ENCODE measurements around the gene LRMDA. TPM values are rescaled to one million over a fixed set of nuclear protein-coding genes. Genes with fewer than 3 reads are reported as not detected.

Gene LRMDA
- total RNA-seq, 1 experiment from 2014 or later: not detected

DNA sequence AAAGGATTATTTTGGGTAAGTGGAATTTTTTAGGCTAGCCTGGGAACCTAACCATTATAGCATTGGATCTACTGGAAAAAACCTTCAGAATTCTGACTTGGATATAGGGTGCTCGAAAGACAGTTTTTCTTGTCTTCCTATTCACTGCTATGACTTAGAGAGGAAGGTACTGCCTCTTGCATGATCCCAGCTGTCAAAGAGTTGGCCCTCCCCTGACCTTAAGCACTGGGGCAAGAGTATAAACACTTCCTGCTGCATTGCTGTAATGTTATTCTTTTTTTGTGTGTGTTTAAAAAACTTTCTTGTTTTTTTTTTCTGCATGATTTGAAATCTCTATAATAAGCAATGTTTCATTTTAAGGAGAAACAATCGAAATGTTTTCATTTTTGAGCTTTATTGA is 113.0 kb downstream of the LRMDA start:
- Histone ChIP-seq H3K4me3 (ENCODE audit: insufficient read depth, low read depth, low read length) (no peak overlapping the region), H3K27me3 (ENCODE audit: control insufficient read depth, insufficient read depth, low read length) (no peaks in the 10 kb centered on the region), H3K36me3 (replicated peaks; ENCODE audit: control insufficient read depth, insufficient read depth, low read length) (no peaks in the 10 kb centered on the region)
- DNase-seq: no peak

DNA sequence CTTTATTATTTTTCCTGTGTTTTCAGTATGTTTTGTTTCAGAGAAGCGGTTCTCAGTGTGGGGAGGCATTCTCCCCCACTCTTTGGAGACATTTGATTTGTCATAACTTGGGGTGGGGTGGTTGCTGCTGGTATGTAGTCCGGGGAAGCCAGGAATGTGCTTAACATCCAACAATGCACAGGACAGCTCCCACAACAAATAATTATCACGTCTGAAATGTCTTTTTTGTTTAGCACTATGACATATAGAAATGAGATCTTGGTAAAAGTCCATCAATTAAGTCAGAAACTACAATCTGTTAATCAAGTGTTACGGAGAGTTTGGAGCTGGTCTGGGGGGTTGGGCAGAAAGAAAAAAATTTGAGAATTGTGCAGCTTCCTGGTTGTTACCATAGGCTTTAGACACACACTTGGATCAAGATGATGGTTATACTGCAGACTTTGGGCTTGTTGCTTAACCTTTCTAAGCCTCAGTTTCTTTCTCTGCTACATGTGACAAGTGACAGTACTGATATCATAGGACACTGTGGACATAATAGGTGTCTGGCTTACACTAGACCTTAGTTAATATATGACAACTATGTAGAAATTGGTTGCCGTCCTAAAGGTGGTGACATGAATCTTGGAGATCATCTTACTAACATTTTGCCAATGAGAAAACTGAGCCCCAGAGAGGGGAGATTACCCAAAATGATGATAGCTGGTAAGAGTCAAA is 113.7 kb downstream of the LRMDA start:
- Histone ChIP-seq H3K27me3 (ENCODE audit: control insufficient read depth, insufficient read depth, low read length) (no peaks in the 10 kb centered on the region), H3K36me3 (replicated peaks; ENCODE audit: control insufficient read depth, insufficient read depth, low read length) (no peaks in the 10 kb centered on the region), H3K4me3 (ENCODE audit: insufficient read depth, low read depth, low read length) (no peak overlapping the region)
- DNase-seq: no peak

DNA sequence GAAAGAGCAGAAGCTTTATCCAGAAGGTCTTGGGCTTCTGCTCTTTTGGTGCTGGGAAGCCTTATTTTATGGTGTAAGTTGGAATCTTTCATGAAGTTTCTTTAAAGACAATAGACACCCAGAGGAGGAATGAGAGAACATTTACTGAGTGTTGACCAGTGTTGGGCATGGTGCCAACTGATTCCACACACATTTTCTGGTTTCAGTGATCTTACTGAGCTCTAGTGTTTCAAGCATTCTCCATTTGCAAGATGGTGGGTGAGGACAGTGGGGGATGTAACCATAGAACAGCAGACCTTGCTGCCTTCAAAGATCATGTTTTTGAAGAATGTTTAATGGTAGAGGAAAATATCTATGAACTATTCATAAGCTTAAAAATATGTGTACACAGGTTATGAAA is 114.6 kb downstream of the LRMDA start:
- H3K27me3 ChIP-seq (ENCODE audit: control insufficient read depth, insufficient read depth, low read length): no peaks in the 10 kb centered on the region
- no peak overlapping the region for H3K4me3 ChIP-seq (ENCODE audit: insufficient read depth, low read depth, low read length)
- no peak for DNase-seq
- no peaks in the 10 kb centered on the region for H3K36me3 ChIP-seq (replicated peaks; ENCODE audit: control insufficient read depth, insufficient read depth, low read length)

DNA sequence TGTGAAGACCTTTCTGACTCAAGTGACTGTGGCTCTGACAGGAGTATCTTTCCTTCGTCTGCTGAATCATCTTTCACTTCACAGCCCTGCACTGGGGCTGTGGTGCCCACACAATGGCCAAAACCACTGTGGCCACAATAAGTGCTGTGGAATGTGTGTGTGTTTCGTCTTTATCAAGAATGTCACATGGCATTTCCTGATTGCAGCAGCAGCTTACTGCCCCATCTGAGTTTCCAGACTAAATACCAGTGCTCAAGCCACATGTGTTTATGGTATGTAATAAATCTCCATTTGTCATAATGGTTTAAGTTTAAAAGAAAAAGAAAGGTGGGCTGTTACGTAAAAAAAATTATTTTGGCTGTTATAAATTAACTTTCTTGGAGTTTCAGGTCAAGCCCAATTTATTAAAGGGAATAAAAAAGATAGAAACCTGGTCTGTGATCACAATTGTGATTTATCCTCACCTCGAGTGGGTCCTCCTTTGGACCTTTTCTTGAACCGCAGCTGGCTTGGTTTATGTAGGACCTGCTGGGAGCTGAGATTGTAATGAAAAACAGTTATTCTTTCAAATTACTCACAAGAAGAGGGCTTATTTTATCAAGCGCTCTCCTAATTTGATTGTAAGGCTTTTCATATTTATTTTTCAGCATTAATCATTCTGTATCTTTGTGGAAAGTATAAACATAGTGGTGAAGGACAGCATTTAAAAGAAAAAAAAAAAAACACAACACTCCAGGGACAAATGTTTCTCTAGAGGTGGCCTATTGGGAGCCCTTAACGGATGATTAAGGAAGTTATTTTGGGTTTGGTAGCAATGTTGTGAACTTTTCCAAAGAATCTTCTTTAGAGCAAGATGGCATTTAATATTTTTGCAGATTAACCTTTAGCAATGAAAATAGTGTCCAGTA is 116.2 kb downstream of the LRMDA start:
- Histone ChIP-seq H3K4me3 (ENCODE audit: insufficient read depth, low read depth, low read length) (no peak overlapping the region), H3K36me3 (replicated peaks; ENCODE audit: control insufficient read depth, insufficient read depth, low read length) (no peaks in the 10 kb centered on the region), H3K27me3 (ENCODE audit: control insufficient read depth, insufficient read depth, low read length) (no peaks in the 10 kb centered on the region)
- no peak for DNase-seq

DNA sequence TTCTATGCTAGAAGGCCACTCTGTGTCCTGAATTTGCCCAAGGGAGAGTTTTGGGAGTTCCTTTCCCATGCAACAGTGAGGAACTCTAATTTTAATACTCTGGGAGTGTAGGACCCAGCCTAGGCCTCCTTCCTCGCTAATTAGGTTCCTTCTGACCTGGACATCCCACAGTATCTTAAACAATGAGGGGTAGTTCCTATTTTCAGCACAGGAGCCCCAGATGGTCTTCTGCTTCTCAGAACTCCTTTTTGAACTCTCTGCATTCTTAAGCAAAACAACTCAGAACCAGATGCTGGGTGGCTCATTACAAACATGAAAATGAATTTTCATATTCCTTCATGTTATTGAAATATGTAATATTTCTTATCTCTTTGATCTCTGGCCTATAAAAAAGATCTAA is 116.9 kb downstream of the LRMDA start:
- no peak for DNase-seq
- no peak overlapping the region for H3K4me3 ChIP-seq (ENCODE audit: insufficient read depth, low read depth, low read length)
- H3K36me3 ChIP-seq (replicated peaks; ENCODE audit: control insufficient read depth, insufficient read depth, low read length): no peaks in the 10 kb centered on the region
- no peaks in the 10 kb centered on the region for H3K27me3 ChIP-seq (ENCODE audit: control insufficient read depth, insufficient read depth, low read length)

DNA sequence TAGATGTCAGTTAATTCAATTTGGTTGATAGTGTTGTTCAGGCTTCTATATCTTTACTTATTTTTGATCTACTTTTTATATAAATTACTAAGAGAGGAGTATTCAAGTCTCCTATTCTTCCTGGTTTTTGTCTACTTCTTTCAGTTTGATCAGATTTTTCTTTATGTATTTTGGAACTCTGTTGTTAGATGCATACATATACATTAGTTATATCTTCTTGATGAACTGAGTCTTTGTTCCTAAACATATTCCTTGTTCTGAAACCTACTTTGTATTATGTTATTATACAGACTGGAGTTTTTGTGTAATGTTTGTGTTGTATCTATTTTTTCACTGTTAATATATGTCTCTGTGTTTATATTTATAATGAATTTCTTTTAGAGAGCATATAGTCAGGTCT is 118.8 kb downstream of the LRMDA start:
- Histone ChIP-seq H3K27me3 (ENCODE audit: control insufficient read depth, insufficient read depth, low read length) (no peaks in the 10 kb centered on the region), H3K36me3 (replicated peaks; ENCODE audit: control insufficient read depth, insufficient read depth, low read length) (no peaks in the 10 kb centered on the region), H3K4me3 (ENCODE audit: insufficient read depth, low read depth, low read length) (no peak overlapping the region)
- DNase-seq: no peak

DNA sequence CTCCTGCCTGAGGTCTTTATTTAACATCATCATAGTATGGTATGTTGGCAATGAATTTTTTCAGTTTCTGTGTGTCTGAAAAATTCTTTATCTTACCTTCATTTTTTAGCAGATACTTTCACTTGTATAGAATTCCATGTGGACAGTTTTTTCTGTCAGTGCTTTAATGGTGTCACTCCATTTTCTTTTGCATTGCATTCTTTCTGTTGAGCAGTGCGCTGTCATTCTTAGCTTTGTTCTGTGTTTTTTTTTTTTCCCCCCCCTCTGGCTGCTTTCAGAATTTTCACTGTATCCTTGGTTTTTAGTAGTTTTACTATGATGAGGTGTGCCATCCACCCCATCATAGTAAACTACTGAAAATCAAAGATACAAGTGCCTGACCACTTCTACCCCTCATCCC is 120.7 kb downstream of the LRMDA start:
- Histone ChIP-seq H3K36me3 (replicated peaks; ENCODE audit: control insufficient read depth, insufficient read depth, low read length) (no peaks in the 10 kb centered on the region), H3K4me3 (ENCODE audit: insufficient read depth, low read depth, low read length) (no peak overlapping the region), H3K27me3 (ENCODE audit: control insufficient read depth, insufficient read depth, low read length) (no peaks in the 10 kb centered on the region)
- DNase-seq: no peak

DNA sequence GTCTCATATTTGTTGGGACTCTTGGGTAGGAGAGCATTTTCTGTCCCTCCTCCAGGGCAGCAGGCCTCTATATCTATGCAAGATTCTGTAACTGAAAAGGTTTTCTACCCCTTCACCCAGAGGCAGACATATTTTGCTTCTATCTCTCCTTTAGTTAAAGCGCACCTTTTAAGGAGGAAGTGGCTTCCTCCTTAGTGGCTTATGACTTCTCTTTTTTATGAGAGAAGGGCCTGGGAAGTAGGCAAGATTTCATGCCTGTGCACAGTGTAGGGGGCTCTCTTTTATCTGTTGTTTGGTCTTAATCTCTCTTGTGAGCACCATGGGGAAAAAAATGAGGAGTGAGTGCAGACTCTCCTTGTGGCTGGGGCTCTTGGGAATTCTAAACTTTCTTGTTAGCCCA is 122.1 kb downstream of the LRMDA start:
- Histone ChIP-seq H3K36me3 (replicated peaks; ENCODE audit: control insufficient read depth, insufficient read depth, low read length) (no peaks in the 10 kb centered on the region), H3K4me3 (ENCODE audit: insufficient read depth, low read depth, low read length) (no peak overlapping the region), H3K27me3 (ENCODE audit: control insufficient read depth, insufficient read depth, low read length) (no peaks in the 10 kb centered on the region)
- no peak for DNase-seq

DNA sequence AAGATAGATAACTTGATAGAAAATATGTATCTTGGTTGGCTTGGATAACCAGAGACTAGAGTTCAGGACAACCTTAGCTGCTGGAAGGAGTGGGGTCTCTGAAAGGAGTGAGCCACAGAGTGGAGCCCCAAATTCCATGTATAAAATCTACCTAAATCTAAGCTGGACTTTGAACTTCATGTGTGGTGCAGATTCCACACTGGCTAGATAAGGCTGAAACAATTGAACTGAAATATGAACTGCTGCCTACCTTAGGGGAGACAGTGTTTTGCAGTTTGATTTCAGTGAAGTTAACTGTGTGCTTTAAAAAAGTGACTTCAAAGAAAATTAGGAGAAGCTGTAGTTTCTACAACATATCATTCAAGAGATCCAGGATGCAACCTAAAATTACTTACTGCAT is 123.9 kb downstream of the LRMDA start:
- DNase-seq: no peak
- Histone ChIP-seq H3K4me3 (ENCODE audit: insufficient read depth, low read depth, low read length) (no peak overlapping the region), H3K27me3 (ENCODE audit: control insufficient read depth, insufficient read depth, low read length) (no peaks in the 10 kb centered on the region), H3K36me3 (replicated peaks; ENCODE audit: control insufficient read depth, insufficient read depth, low read length) (no peaks in the 10 kb centered on the region)

DNA sequence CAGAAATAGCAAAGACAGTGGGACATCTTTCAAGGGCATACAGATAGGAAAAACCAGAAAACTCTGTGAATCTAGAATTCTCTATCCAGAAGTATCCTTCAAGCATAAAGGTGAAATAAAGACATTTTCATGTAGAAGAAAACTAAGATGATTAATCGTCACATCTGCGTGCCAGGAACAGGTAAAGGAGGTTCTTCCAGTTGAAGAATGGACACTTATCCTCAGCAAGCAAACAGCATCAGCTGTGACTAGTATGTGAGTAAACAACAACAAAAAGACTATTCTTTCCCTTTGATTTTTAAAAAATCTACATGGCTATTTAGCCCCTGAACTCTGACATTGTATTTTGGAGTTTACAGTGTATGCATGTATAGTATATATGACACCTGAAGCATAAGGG is 124.9 kb downstream of the LRMDA start:
- H3K36me3 ChIP-seq (replicated peaks; ENCODE audit: control insufficient read depth, insufficient read depth, low read length): no peaks in the 10 kb centered on the region
- H3K4me3 ChIP-seq (ENCODE audit: insufficient read depth, low read depth, low read length): no peak overlapping the region
- no peaks in the 10 kb centered on the region for H3K27me3 ChIP-seq (ENCODE audit: control insufficient read depth, insufficient read depth, low read length)
- no peak for DNase-seq

DNA sequence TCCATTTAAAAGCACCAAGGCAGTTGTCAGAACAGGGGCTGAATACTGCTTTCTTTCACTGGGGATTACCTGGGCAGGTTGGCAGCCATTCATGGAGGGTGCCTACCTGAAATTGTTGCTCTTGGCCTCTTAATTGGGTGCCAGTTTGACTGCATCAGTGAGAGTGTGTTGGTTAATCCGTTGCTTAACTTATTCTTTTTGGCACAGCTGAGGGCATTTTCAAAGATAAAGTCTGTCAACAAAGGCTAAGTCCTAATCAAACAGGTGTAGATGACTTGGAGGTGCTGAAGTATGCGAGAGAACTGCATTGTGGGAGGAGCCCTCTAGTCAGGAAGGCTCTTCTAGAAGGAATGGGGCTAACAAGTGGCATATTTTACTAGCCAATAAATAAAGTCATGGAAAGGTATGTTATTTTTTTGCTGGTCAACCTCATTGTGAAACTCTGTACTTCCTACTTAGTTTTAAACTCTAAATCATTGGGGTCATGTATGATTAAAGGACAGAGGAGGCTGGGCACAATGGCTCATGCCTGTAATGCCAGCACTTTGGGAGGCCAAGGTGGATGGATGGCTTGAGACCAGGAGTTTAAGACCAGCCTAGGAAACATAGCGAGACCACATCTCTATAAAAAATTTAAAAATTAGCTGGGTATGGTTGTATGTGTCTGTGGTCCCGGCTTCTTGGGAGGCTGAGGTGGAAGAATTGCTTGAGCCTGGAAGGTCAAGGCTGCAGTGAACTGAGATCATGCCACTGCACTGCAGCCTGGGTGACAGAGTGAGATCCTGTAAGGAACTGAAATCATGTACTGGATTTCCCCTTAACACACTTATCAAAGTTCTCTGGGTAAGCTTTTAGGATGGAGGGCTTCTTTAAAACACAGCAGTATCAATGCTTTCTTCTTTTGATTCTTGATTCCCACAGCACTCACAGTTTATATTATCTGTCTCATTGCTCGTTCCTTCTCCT is 134.1 kb downstream of the LRMDA start:
- Histone ChIP-seq H3K27me3 (ENCODE audit: control insufficient read depth, insufficient read depth, low read length) (no peaks in the 10 kb centered on the region; the same call in 1 of the 2 replicates), H3K36me3 (replicated peaks; ENCODE audit: control insufficient read depth, insufficient read depth, low read length) (no peaks in the 10 kb centered on the region), H3K4me3 (ENCODE audit: insufficient read depth, low read depth, low read length) (no peak overlapping the region)
- DNase-seq: no peak

DNA sequence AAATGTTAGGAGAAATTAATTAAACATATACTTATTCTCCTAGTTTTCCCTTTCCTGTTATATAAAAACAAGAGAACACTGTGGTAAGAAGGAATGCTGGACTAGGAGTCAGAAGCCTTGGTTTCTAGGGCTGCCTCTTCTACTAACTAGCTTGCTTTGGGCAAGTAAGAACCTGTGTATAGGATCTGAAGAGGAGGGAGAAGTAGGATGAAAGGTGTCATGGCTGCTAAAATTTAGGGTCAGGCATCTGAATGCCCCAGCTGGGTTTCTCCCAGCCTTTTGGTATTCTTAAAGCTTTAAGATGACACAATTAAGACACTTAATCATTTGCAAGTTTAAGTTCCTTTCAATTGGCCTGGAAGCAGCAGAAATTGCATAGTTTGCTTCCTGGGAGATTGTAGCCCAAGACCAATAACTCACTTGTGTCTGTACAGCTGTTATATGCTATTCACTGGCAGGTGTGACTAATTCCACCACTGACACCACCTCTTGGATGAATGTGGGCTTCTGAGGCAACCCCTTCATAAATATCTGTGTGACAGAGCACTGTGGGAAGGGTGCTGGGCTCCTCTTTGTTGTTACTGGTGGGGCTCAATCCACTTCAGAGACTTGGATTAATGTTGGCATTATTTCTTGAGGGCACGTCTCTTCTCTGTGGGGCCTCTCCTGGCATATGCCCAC is 137.2 kb downstream of the LRMDA start:
- H3K4me3 ChIP-seq (ENCODE audit: insufficient read depth, low read depth, low read length): no peak overlapping the region
- H3K36me3 ChIP-seq (replicated peaks; ENCODE audit: control insufficient read depth, insufficient read depth, low read length): no peaks in the 10 kb centered on the region
- DNase-seq: no peak
- H3K27me3 ChIP-seq (ENCODE audit: control insufficient read depth, insufficient read depth, low read length): no peaks in the 10 kb centered on the region; the same call in 1 of the 2 replicates

DNA sequence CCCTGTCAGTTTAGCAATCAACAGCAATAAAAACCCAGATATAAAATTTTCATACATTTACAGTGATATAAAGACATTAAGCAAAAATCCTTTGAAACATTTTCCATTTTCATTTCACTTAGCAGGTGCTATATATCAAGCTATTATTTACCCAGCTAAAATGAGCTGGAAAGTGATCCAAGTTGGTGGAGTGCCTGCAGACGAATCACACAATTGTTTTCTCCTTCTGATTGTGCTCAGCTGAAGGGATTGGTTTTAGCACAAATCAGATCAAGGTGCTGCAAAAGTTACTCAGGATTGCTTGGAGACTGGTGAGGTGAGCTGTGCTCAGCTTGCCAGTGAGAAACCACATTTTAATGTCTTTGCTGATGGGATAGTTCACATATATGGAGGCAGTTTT is 138.1 kb downstream of the LRMDA start:
- no peak for DNase-seq
- H3K4me3 ChIP-seq (ENCODE audit: insufficient read depth, low read depth, low read length): no peak overlapping the region
- no peaks in the 10 kb centered on the region for H3K36me3 ChIP-seq (replicated peaks; ENCODE audit: control insufficient read depth, insufficient read depth, low read length)
- no peaks in the 10 kb centered on the region; the same call in 1 of the 2 replicates for H3K27me3 ChIP-seq (ENCODE audit: control insufficient read depth, insufficient read depth, low read length)

DNA sequence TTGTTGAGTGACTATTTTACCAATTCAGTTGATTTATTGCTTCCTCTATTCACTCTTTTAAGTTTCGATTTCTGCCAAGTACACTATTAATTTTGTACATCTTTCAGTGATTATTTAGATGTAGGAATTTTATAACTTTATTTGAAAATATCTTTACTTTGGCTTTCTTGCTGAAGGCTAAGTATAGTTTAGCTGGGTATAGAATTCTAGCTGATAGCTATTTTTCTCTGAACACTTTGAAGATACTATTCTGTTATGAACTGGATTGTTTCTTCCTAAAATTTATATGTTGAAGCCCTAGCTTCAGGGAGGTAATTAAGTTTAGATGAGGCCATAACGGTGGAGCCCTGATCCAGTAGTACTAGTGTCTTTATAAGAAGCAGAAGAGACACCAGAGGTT is 141.1 kb downstream of the LRMDA start:
- no peak for DNase-seq
- H3K4me3 ChIP-seq (ENCODE audit: insufficient read depth, low read depth, low read length): no peak overlapping the region
- no peaks in the 10 kb centered on the region for H3K27me3 ChIP-seq (ENCODE audit: control insufficient read depth, insufficient read depth, low read length)

More for the DNA sequence above, 141.1 kb downstream of the LRMDA start:
- H3K36me3 ChIP-seq (replicated peaks; ENCODE audit: control insufficient read depth, insufficient read depth, low read length): no peaks in the 10 kb centered on the region

Measured in H7 (cell line).